HCT116 (cell line): ENCODE data around the gene CACNA2D2. TPM values are rescaled to one million over a fixed set of nuclear protein-coding genes. Genes with fewer than 3 reads are reported as not detected.

Experiments used
- ATAC-seq: fragments of 200-7000 bp; cut with Tn5 transposase; 2 replicates; pipeline ENCODE4 v1.9.1; 2020; ENCODE audit warnings: mild to moderate bottlenecking, moderate library complexity
- BruUV-seq: library from RNA; stranded (reverse); fragments of 400-500 nt; replicated peaks from 2 replicates; lab custom pipeline; 2021; lab: Mats Ljungman, UMichigan
- CTCF ChIA-PET: fragments of 300-600 bp; sonication (Branson Sonifier 250); formaldehyde crosslinking; loops from one replicate; lab custom pipeline; 2021; ENCODE audit warnings: antibody characterized with exemption; lab: Charles Lee
- POLR2A ChIA-PET: fragments of 300-600, 350-600 bp; sonication (Branson Sonifier 250); formaldehyde crosslinking; loops from one replicate; lab custom pipeline; 2021; ENCODE audit warnings: antibody characterized with exemption; lab: Charles Lee
- RAD21 ChIA-PET, 2 experiments: fragments of 300-600 bp; sonication (Branson Sonifier 250); formaldehyde crosslinking; loops; one replicate each; lab custom pipeline; 2023; ENCODE audit warnings: low total read pairs in 2 of 2; ENCODE audit not compliant: uncharacterized antibody in 2 of 2, unreplicated experiment in 2 of 2, low non-redundant PET in 1 of 2; lab: Charles Lee
- DNase-seq: peaks from one replicate; pipeline ENCODE4 v3.0.0-alpha.2; 2010; ENCODE audit warnings: low read depth, low spot score
- H2AFZ ChIP-seq: fragments of 200-600 bp; shearing (Covaris generic), sonication (generic); 2 replicates; pipeline ENCODE4 v1.6.1; 2017; ENCODE audit warnings: low read depth, mixed run types, mixed read lengths, antibody characterized with exemption, low read length; ENCODE audit not compliant: poor library complexity, severe bottlenecking
- H3K27ac ChIP-seq: 2 replicates; pipeline ENCODE4 v1.5.1; 2012; ENCODE audit warnings: low read depth, low read length
- H3K27me3 ChIP-seq: fragments of 200-600 bp; sonication (generic); 2 replicates; pipeline ENCODE4 v1.6.1; 2016; ENCODE audit warnings: mixed run types, low read length, mixed read lengths; ENCODE audit not compliant: insufficient read depth
- H3K36me3 ChIP-seq, 2 experiments: fragments of 200-500 bp in 1 of 2; fragments of 200-600 bp in 1 of 2; sonication (Bioruptor generic) in 1 of 2; sonication (generic) in 1 of 2; 2 replicates each; pipeline versions ENCODE4 v1.5.1 to v1.6.1; 2014 to 2016; ENCODE audit warnings: low read length in 2 of 2, inconsistent platforms in 1 of 2, mixed read lengths in 1 of 2, mixed run types in 1 of 2; ENCODE audit not compliant: insufficient read depth in 2 of 2, control insufficient read depth in 1 of 2
- H3K4me1 ChIP-seq, 2 experiments: fragments of 200-600 bp in 1 of 2; sonication (generic) in 1 of 2; 2 replicates each; pipeline versions ENCODE4 v1.5.1 to v1.6.1; 2012 to 2017; ENCODE audit warnings: low read length in 2 of 2, inconsistent platforms in 1 of 2, mild to moderate bottlenecking in 1 of 2, mixed read lengths in 1 of 2, mixed run types in 1 of 2, moderate library complexity in 1 of 2; ENCODE audit not compliant: insufficient read depth in 2 of 2, control insufficient read depth in 1 of 2
- H3K4me2 ChIP-seq: fragments of 200-600 bp; sonication (generic); 2 replicates; pipeline ENCODE4 v1.6.1; 2017; ENCODE audit warnings: mixed run types, low read length, mixed read lengths
- H3K4me3 ChIP-seq, 2 experiments: fragments of 200-600 bp in 1 of 2; sonication (generic) in 1 of 2; replicated peaks in 1 of 2; 2 replicates each; pipeline ENCODE4 v1.5.1; 2011 to 2016; ENCODE audit warnings: low read length in 2 of 2, control low read depth in 1 of 2, low read depth in 1 of 2, mild to moderate bottlenecking in 1 of 2, mixed read lengths in 1 of 2, mixed run types in 1 of 2
- H3K79me2 ChIP-seq: fragments of 200-600 bp; sonication (generic); 2 replicates; pipeline ENCODE4 v1.6.1; 2017; ENCODE audit warnings: mild to moderate bottlenecking, mixed run types, low read length, moderate library complexity, mixed read lengths; ENCODE audit not compliant: insufficient read depth
- H3K9ac ChIP-seq: fragments of 200-600 bp; sonication (generic); 2 replicates; pipeline ENCODE4 v1.6.1; 2016; ENCODE audit warnings: low read length, mixed read lengths
- H3K9me2 ChIP-seq: fragments of 200-600 bp; sonication (generic), shearing (Covaris generic); 2 replicates; pipeline ENCODE4 v1.6.1; 2017; ENCODE audit warnings: mixed run types, mild to moderate bottlenecking, moderate library complexity; ENCODE audit not compliant: insufficient read depth
- H3K9me3 ChIP-seq, 2 experiments: fragments of 200-500 bp in 1 of 2; fragments of 200-600 bp in 1 of 2; sonication (Bioruptor generic) in 1 of 2; sonication (generic) in 1 of 2; 2 replicates each; pipeline ENCODE4 v1.6.1; 2014 to 2017; ENCODE audit warnings: low read length in 2 of 2, mixed read lengths in 2 of 2, inconsistent platforms in 1 of 2, low read depth in 1 of 2, mild to moderate bottlenecking in 1 of 2, mixed run types in 1 of 2, moderate library complexity in 1 of 2; ENCODE audit not compliant: control insufficient read depth in 1 of 2, insufficient read depth in 1 of 2
- H4K20me1 ChIP-seq: fragments of 200-600 bp; sonication (generic), shearing (Covaris generic); 2 replicates; pipeline ENCODE4 v1.6.1; 2017; ENCODE audit warnings: mixed run types, mild to moderate bottlenecking, moderate library complexity; ENCODE audit not compliant: insufficient read depth
- CEBPB ChIP-seq: IDR thresholded peaks from 2 replicates; pipeline ENCODE4 v1.6.1; 2012; ENCODE audit warnings: low read depth
- ELF1 ChIP-seq: IDR thresholded peaks from 2 replicates; pipeline ENCODE4 v1.6.1; 2012; ENCODE audit warnings: low read depth, borderline replicate concordance
- EZH2phosphoT487 ChIP-seq: fragments of 200-600 bp; IDR thresholded peaks from 2 replicates; pipeline ENCODE4 v1.6.1; 2018; ENCODE audit warnings: antibody characterized with exemption, borderline replicate concordance
- YY1 ChIP-seq: IDR thresholded peaks from 2 replicates; pipeline ENCODE4 v1.6.1; 2011; ENCODE audit warnings: low read length, low read depth, moderate library complexity, mild to moderate bottlenecking; ENCODE audit not compliant: insufficient replicate concordance; ENCODE audit errors: extremely low read depth
- intact Hi-C: fragments of 100-400 bp; cut with micrococcal nuclease; formaldehyde crosslinking; loops from 2 replicates; pipeline ENCODE4 v1.10.0; 2022
- total RNA-seq: library from RNA; stranded (reverse); gene quantifications from one replicate; pipeline ENCODE4 v1.2.1, GENCODE V29; 2021; ENCODE audit not compliant: unreplicated experiment
- TF ChIP-seq, protein P1 (sequence below): IDR thresholded peaks from 2 replicates; pipeline ENCODE4 v1.6.1; 2012; ENCODE audit warnings: low read depth
- TF ChIP-seq, protein P2 (sequence below): IDR thresholded peaks from 2 replicates; pipeline ENCODE4 v1.6.1; 2012
- TF ChIP-seq, protein P3 (sequence below): IDR thresholded peaks from 2 replicates; pipeline ENCODE4 v1.6.1; 2012

Gene CACNA2D2
- total RNA-seq, 1 experiment from 2014 or later = 10.2 TPM

DNA sequence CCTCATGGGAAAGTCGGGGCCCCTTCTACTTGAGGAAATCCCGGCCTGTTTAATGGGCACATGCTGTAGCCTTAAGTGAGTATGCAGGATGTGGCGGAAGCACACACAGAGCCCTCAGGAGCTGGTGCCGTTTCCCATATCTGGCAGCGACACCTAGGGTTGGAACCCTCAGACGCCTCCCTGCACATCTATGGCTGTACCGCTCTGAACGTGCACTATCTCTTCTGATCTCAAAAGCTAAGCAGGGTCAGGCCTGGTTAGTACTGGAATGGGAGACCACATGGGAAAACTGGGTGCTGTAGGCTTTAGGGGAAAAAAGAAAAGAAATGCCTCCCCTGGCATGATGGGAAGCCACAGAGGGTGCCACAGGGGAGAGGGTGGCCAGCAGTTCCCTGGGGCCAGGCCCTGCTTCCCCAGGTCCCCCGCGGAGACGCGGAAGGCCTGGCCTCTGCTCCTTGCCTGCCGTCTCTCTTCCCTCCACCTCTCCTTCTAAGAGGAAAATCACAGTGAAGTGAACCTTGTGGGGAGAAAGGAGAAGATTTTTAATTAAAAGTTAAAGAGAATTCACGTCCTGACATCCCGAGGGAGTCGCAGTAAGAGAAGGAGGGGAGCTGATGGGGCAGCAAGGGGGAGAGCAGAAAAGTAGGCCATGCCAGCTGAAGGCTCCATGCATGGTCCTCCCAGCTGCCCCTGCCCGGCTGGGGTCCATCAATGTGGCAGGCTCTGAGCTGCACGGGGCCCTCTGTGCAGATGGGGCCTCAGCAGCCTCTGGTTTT is 83.7 kb downstream of the CACNA2D2 start (continued):
- TF ChIP-seq, protein P1, sequence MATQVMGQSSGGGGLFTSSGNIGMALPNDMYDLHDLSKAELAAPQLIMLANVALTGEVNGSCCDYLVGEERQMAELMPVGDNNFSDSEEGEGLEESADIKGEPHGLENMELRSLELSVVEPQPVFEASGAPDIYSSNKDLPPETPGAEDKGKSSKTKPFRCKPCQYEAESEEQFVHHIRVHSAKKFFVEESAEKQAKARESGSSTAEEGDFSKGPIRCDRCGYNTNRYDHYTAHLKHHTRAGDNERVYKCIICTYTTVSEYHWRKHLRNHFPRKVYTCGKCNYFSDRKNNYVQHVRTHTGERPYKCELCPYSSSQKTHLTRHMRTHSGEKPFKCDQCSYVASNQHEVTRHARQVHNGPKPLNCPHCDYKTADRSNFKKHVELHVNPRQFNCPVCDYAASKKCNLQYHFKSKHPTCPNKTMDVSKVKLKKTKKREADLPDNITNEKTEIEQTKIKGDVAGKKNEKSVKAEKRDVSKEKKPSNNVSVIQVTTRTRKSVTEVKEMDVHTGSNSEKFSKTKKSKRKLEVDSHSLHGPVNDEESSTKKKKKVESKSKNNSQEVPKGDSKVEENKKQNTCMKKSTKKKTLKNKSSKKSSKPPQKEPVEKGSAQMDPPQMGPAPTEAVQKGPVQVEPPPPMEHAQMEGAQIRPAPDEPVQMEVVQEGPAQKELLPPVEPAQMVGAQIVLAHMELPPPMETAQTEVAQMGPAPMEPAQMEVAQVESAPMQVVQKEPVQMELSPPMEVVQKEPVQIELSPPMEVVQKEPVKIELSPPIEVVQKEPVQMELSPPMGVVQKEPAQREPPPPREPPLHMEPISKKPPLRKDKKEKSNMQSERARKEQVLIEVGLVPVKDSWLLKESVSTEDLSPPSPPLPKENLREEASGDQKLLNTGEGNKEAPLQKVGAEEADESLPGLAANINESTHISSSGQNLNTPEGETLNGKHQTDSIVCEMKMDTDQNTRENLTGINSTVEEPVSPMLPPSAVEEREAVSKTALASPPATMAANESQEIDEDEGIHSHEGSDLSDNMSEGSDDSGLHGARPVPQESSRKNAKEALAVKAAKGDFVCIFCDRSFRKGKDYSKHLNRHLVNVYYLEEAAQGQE = no peak
- TF ChIP-seq, protein P2, sequence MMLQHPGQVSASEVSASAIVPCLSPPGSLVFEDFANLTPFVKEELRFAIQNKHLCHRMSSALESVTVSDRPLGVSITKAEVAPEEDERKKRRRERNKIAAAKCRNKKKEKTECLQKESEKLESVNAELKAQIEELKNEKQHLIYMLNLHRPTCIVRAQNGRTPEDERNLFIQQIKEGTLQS = no peak
- no peak for TF ChIP-seq ELF1

DNA sequence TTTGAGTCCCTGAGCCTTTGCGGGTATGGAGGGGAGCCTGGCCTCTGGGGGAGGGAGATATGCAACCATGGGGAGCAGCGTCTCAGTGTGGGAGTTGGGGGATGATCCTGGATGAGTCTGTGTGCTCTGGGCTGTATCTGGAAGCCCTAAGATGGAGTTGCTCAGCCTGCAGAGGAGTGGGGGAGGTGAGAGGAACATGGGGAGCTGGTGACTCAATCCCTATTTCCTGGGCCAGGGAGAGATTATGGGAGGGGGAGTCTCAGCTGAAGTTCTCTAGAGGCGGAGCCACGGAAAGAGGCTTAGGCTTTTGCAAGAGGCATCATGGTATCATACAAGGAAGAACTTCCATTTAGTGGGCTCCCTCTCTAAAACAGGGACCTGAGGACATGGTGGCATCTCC is 84.6 kb downstream of the CACNA2D2 start:
- intact Hi-C loops = no loop called here
- no peaks in the 10 kb centered on the region for H4K20me1 ChIP-seq
- H3K79me2 ChIP-seq = no peaks in the 10 kb centered on the region
- POLR2A ChIA-PET = no interaction called here
- CTCF ChIA-PET = no interaction called here
- no peak overlapping the region for H2AFZ ChIP-seq
- DNase-seq (no peak), ATAC-seq (no peak)
- no TSS peak for BruUV-seq
- RAD21 ChIA-PET = no interaction called here
- no peaks in the 10 kb centered on the region for H3K36me3 ChIP-seq
- H3K9me3 ChIP-seq = no peaks in the 10 kb centered on the region
- H3K4me3 ChIP-seq = no peak overlapping the region
- H3K27ac ChIP-seq = no peak overlapping the region
- H3K9ac ChIP-seq = no peak overlapping the region
- TF ChIP-seq ELF1 = no peak
- no peak for TF ChIP-seq YY1
- TF ChIP-seq CEBPB = no peak
- TF ChIP-seq, protein P1 = no peak
- TF ChIP-seq EZH2phosphoT487 = no peak
- TF ChIP-seq, protein P3, sequence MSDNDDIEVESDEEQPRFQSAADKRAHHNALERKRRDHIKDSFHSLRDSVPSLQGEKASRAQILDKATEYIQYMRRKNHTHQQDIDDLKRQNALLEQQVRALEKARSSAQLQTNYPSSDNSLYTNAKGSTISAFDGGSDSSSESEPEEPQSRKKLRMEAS = no peak
- H3K9me2 ChIP-seq = no peaks in the 10 kb centered on the region
- peaks cover 0 to 7% of the 10 kb centered on the region in 2 experiments; a peak in 1 of 4 replicates for H3K4me1 ChIP-seq
- H3K4me2 ChIP-seq = no peak overlapping the region
- no peaks in the 10 kb centered on the region for H3K27me3 ChIP-seq
